Measurements from ENCODE around the gene HTR3B.

The HTR3B gene

GRCh38 chr11:113977701-113978100 lies 73.1 kb downstream of the HTR3B start:
- TF ChIP-seq CTCF (conservative IDR thresholded peaks at IDR 0.05; ENCODE audit: low read depth, low read length): no peak
- H3K4me3 ChIP-seq (ENCODE audit: low read length): no peak overlapping the region
- no peak for DNase-seq (ENCODE audit: low read depth)

- no peak for TF ChIP-seq CTCF (conservative IDR thresholded peaks at IDR 0.05; ENCODE audit: low read depth, low read length)
- no peak for DNase-seq (ENCODE audit: low read depth)
- no peak overlapping the region for H3K4me3 ChIP-seq (ENCODE audit: low read length)
Observed at GRCh38 chr11:113979431-113979830, 74.8 kb downstream of the HTR3B start.

- no peak for DNase-seq (ENCODE audit: low read depth)
- no peak overlapping the region for H3K4me3 ChIP-seq (ENCODE audit: low read length)
- no peak for TF ChIP-seq CTCF (conservative IDR thresholded peaks at IDR 0.05; ENCODE audit: low read depth, low read length)
Observed at GRCh38 chr11:113980785-113981184, 76.2 kb downstream of the HTR3B start.

- no peak overlapping the region for H3K4me3 ChIP-seq (ENCODE audit: low read length)
- no peak for TF ChIP-seq CTCF (conservative IDR thresholded peaks at IDR 0.05; ENCODE audit: low read depth, low read length)
- DNase-seq (ENCODE audit: low read depth): no peak
Observed at GRCh38 chr11:113982306-113982705, 77.7 kb downstream of the HTR3B start.

- no peak for DNase-seq (ENCODE audit: low read depth)
- TF ChIP-seq CTCF (conservative IDR thresholded peaks at IDR 0.05; ENCODE audit: low read depth, low read length): no peak
- H3K4me3 ChIP-seq (ENCODE audit: low read length): no peak overlapping the region
Observed at GRCh38 chr11:113984781-113985180, 80.2 kb downstream of the HTR3B start.

- DNase-seq (ENCODE audit: low read depth): no peak
- TF ChIP-seq CTCF (conservative IDR thresholded peaks at IDR 0.05; ENCODE audit: low read depth, low read length): no peak
- no peak overlapping the region for H3K4me3 ChIP-seq (ENCODE audit: low read length)
Observed at GRCh38 chr11:113985906-113986305, 81.3 kb downstream of the HTR3B start.

- no peak for TF ChIP-seq CTCF (conservative IDR thresholded peaks at IDR 0.05; ENCODE audit: low read depth, low read length)
Observed at GRCh38 chr11:113986351-113987140, 82.0 kb downstream of the HTR3B start.

More at GRCh38 chr11:113986351-113987140, 82.0 kb downstream of the HTR3B start:
- H3K4me3 ChIP-seq (ENCODE audit: low read length): no peak overlapping the region
- no peak for DNase-seq (ENCODE audit: low read depth)
